Measurements from ENCODE around the gene SEMA5A.

The SEMA5A gene

DNA sequence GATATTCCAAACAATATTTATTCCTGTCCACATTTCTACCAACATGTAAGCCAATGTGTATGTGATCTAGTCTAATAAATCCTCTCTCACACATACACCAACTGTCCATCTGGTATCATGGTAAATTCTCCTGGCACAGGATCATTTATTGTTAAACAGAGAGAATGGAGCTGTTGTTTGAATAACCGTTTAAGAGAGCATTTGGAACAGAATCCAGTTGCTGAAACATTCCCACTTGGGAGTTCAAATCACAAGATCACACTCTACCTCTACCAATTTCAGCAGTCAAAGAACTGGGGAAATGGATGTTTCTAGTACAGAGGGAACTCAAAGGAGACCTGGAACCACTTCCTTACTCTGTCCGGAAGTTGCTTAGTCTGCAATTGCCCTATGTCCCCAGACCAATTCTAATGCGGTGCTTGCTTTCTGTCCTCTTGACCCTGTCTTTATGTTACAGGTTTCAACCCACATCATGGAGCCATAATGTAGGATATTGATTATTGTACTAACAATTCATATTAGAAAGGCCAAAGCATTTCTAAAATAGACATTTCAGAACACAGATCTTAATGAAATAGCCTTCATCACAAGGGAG, 488.4 kb downstream of the SEMA5A start:
- H3K18ac ChIP-seq (ENCODE audit: low read depth in 1 of 2, low read length in 2 of 2), result no peak overlapping the region
- peaks cover 7% of the 10 kb centered on the region for H3K79me1 ChIP-seq (replicated peaks; ENCODE audit: low read length, poor library complexity, severe bottlenecking)
- no peak overlapping the region for H3K4me2 ChIP-seq (ENCODE audit: low read length, poor library complexity, severe bottlenecking)
- no peak for DNase-seq
- H3K27me3 ChIP-seq (ENCODE audit: control insufficient read depth in 1 of 2, insufficient read depth in 1 of 2, low read length in 2 of 2), result no peaks in the 10 kb centered on the region
- H2BK15ac ChIP-seq (ENCODE audit: low read depth, poor library complexity, severe bottlenecking), result no peak overlapping the region
- 100% methylated on average over 1 of the region's 3 CpGs for WGBS
- no peak overlapping the region for H2BK120ac ChIP-seq (ENCODE audit: low read depth, low read length)
- H2BK5ac ChIP-seq (ENCODE audit: low read depth, low read length, poor library complexity, severe bottlenecking), result no peak overlapping the region
- no peak overlapping the region for H2AFZ ChIP-seq (ENCODE audit: low read depth, low read length)
- no peak overlapping the region for H3K27ac ChIP-seq (ENCODE audit: low read length, poor library complexity, severe bottlenecking)
- no peaks in the 10 kb centered on the region for H3K9me3 ChIP-seq (ENCODE audit: control insufficient read depth, low read length)
- H3K9ac ChIP-seq (ENCODE audit: low read length), result no peak overlapping the region
- no peak overlapping the region for H3K23ac ChIP-seq (ENCODE audit: low read length in 2 of 2)
- H3K4me1 ChIP-seq (ENCODE audit: control insufficient read depth, insufficient read depth, low read depth, low read length), result peaks cover 8% of the 10 kb centered on the region
- H2AK5ac ChIP-seq (ENCODE audit: low read length, severe bottlenecking), result no peak overlapping the region
- no peak overlapping the region for H3K4me3 ChIP-seq (ENCODE audit: insufficient read depth in 1 of 2, low read depth in 1 of 2, low read length in 2 of 2)
- no peak overlapping the region for H4K8ac ChIP-seq (ENCODE audit: low read length)
- no peak overlapping the region for H2BK12ac ChIP-seq (ENCODE audit: low read length in 2 of 2)
- H3K14ac ChIP-seq (ENCODE audit: low read length in 2 of 2), result no peak overlapping the region
- peaks cover 0 to 19% of the 10 kb centered on the region in 2 experiments for H3K36me3 ChIP-seq (ENCODE audit: control insufficient read depth in 1 of 2, insufficient read depth in 2 of 2, low read depth in 1 of 2, low read length in 2 of 2)
- no peak overlapping the region for H4K91ac ChIP-seq (ENCODE audit: low read length)
- H3K4ac ChIP-seq (ENCODE audit: low read depth in 1 of 2, low read length in 2 of 2), result no peak overlapping the region

- Histone ChIP-seq H3K4me2 (ENCODE audit: low read length, poor library complexity, severe bottlenecking) (no peak overlapping the region), H3K79me1 (replicated peaks; ENCODE audit: low read length, poor library complexity, severe bottlenecking) (peaks cover 8% of the 10 kb centered on the region), H3K4me1 (ENCODE audit: control insufficient read depth, insufficient read depth, low read depth, low read length) (peaks cover 8% of the 10 kb centered on the region), H4K8ac (ENCODE audit: low read length) (no peak overlapping the region), H4K91ac (ENCODE audit: low read length) (no peak overlapping the region), H2BK5ac (ENCODE audit: low read depth, low read length, poor library complexity, severe bottlenecking) (no peak overlapping the region), H3K4me3 (ENCODE audit: insufficient read depth in 1 of 2, low read depth in 1 of 2, low read length in 2 of 2) (no peak overlapping the region), H3K4ac (ENCODE audit: low read depth in 1 of 2, low read length in 2 of 2) (no peak overlapping the region), H3K14ac (ENCODE audit: low read length in 2 of 2) (no peak overlapping the region), H2BK12ac (ENCODE audit: low read length in 2 of 2) (no peak overlapping the region), H3K9me3 (ENCODE audit: control insufficient read depth, low read length) (no peaks in the 10 kb centered on the region), H3K9ac (ENCODE audit: low read length) (no peak overlapping the region), H3K23ac (ENCODE audit: low read length in 2 of 2) (no peak overlapping the region), H2AK5ac (ENCODE audit: low read length, severe bottlenecking) (no peak overlapping the region), H2BK15ac (ENCODE audit: low read depth, poor library complexity, severe bottlenecking) (no peak overlapping the region), H3K36me3 (ENCODE audit: control insufficient read depth in 1 of 2, insufficient read depth in 2 of 2, low read depth in 1 of 2, low read length in 2 of 2) (peaks cover 0 to 11% of the 10 kb centered on the region in 2 experiments), H2AFZ (ENCODE audit: low read depth, low read length) (no peak overlapping the region), H3K27me3 (ENCODE audit: control insufficient read depth in 1 of 2, insufficient read depth in 1 of 2, low read length in 2 of 2) (no peaks in the 10 kb centered on the region), H2BK120ac (ENCODE audit: low read depth, low read length) (no peak overlapping the region), H3K27ac (ENCODE audit: low read length, poor library complexity, severe bottlenecking) (no peak overlapping the region), H3K18ac (ENCODE audit: low read depth in 1 of 2, low read length in 2 of 2) (no peak overlapping the region)
- DNase-seq, result no peak
- WGBS, result 100% methylated on average over 4 of the region's 4 CpGs
These were observed 489.8 kb downstream of the SEMA5A start for GRCh38 chr5:9056046-9056445.

DNA sequence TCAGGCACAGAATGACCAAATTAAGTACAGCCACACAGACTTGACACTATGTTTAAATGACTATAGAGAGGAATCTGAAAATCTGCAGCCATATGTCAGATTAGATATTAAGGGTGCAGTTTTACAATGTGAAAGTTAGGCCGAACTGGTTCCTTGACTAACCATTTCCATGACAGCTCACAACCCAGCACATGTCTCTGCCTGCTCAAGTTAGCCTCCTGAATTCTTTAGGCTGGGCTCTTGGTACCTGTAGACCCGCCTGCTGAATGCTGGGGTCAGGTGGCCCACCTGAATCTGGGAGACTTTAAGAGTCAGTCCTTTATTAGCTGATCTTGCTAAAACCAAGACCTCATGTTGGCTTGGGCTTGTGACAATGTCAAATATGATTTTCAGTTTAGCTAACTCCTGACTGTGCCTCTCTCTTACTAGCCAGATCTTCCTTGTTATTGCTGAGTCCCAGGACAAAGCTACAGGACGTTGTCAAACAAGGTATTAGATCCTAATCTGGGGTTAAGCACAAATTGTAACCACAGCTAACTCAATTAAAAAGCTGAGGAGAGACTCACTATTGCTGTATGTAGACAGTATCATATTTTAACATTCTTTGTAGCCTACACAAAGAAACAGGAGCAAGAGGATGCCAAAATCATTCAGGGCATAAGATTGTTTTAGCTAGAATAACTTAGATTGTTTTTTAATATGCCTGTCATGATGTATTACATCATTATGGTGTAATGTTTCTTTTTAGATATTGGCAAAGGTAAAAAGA, 490.9 kb downstream of the SEMA5A start:
- Histone ChIP-seq H2BK15ac (ENCODE audit: low read depth, poor library complexity, severe bottlenecking) (no peak overlapping the region), H3K4ac (ENCODE audit: low read depth in 1 of 2, low read length in 2 of 2) (no peak overlapping the region), H2AFZ (ENCODE audit: low read depth, low read length) (no peak overlapping the region), H4K8ac (ENCODE audit: low read length) (no peak overlapping the region), H3K9me3 (ENCODE audit: control insufficient read depth, low read length) (no peaks in the 10 kb centered on the region), H2BK5ac (ENCODE audit: low read depth, low read length, poor library complexity, severe bottlenecking) (no peak overlapping the region), H3K27me3 (ENCODE audit: control insufficient read depth in 1 of 2, insufficient read depth in 1 of 2, low read length in 2 of 2) (no peaks in the 10 kb centered on the region), H3K79me1 (replicated peaks; ENCODE audit: low read length, poor library complexity, severe bottlenecking) (peaks cover 8% of the 10 kb centered on the region), H2AK5ac (ENCODE audit: low read length, severe bottlenecking) (no peak overlapping the region), H3K27ac (ENCODE audit: low read length, poor library complexity, severe bottlenecking) (no peak overlapping the region), H3K4me1 (ENCODE audit: control insufficient read depth, insufficient read depth, low read depth, low read length) (peaks cover 6% of the 10 kb centered on the region), H3K4me3 (ENCODE audit: insufficient read depth in 1 of 2, low read depth in 1 of 2, low read length in 2 of 2) (no peak overlapping the region), H3K36me3 (ENCODE audit: control insufficient read depth in 1 of 2, insufficient read depth in 2 of 2, low read depth in 1 of 2, low read length in 2 of 2) (peaks cover 0 to 15% of the 10 kb centered on the region in 2 experiments), H3K9ac (ENCODE audit: low read length) (no peak overlapping the region), H3K18ac (ENCODE audit: low read depth in 1 of 2, low read length in 2 of 2) (no peak overlapping the region), H2BK12ac (ENCODE audit: low read length in 2 of 2) (no peak overlapping the region), H4K91ac (ENCODE audit: low read length) (no peak overlapping the region), H3K14ac (ENCODE audit: low read length in 2 of 2) (no peak overlapping the region), H2BK120ac (ENCODE audit: low read depth, low read length) (no peak overlapping the region), H3K23ac (ENCODE audit: low read length in 2 of 2) (no peak overlapping the region), H3K4me2 (ENCODE audit: low read length, poor library complexity, severe bottlenecking) (no peak overlapping the region)
- 71% methylated on average over 3 of the region's 3 CpGs for WGBS
- no peak for DNase-seq

GRCh38 chr5:9054322-9054721, 491.6 kb downstream of the SEMA5A start:
- 81% methylated on average over 6 of the region's 6 CpGs for WGBS
- Histone ChIP-seq H3K14ac (ENCODE audit: low read length in 2 of 2) (no peak overlapping the region), H3K23ac (ENCODE audit: low read length in 2 of 2) (no peak overlapping the region), H4K8ac (ENCODE audit: low read length) (no peak overlapping the region), H3K4me3 (ENCODE audit: insufficient read depth in 1 of 2, low read depth in 1 of 2, low read length in 2 of 2) (no peak overlapping the region), H3K79me1 (replicated peaks; ENCODE audit: low read length, poor library complexity, severe bottlenecking) (peaks cover 10% of the 10 kb centered on the region), H2BK5ac (ENCODE audit: low read depth, low read length, poor library complexity, severe bottlenecking) (no peak overlapping the region), H2BK12ac (ENCODE audit: low read length in 2 of 2) (peak overlapping the region in 1 of 2 experiments; percentile 18), H3K4me1 (ENCODE audit: control insufficient read depth, insufficient read depth, low read depth, low read length) (peaks cover 4% of the 10 kb centered on the region), H3K9me3 (ENCODE audit: control insufficient read depth, low read length) (no peaks in the 10 kb centered on the region), H3K9ac (ENCODE audit: low read length) (no peak overlapping the region), H3K4ac (ENCODE audit: low read depth in 1 of 2, low read length in 2 of 2) (no peak overlapping the region), H4K91ac (ENCODE audit: low read length) (no peak overlapping the region), H3K27me3 (ENCODE audit: control insufficient read depth in 1 of 2, insufficient read depth in 1 of 2, low read length in 2 of 2) (no peaks in the 10 kb centered on the region), H3K18ac (ENCODE audit: low read depth in 1 of 2, low read length in 2 of 2) (no peak overlapping the region), H3K36me3 (ENCODE audit: control insufficient read depth in 1 of 2, insufficient read depth in 2 of 2, low read depth in 1 of 2, low read length in 2 of 2) (peaks cover 0 to 17% of the 10 kb centered on the region in 2 experiments), H2AK5ac (ENCODE audit: low read length, severe bottlenecking) (no peak overlapping the region), H2BK15ac (ENCODE audit: low read depth, poor library complexity, severe bottlenecking) (no peak overlapping the region), H2AFZ (ENCODE audit: low read depth, low read length) (no peak overlapping the region), H3K4me2 (ENCODE audit: low read length, poor library complexity, severe bottlenecking) (no peak overlapping the region), H3K27ac (ENCODE audit: low read length, poor library complexity, severe bottlenecking) (no peak overlapping the region), H2BK120ac (ENCODE audit: low read depth, low read length) (no peak overlapping the region)
- no peak for DNase-seq

Measured in mesenchymal stem cell (in vitro differentiated cells and primary cell).